Activated naive CD4-positive, alpha-beta T cell treated with Interleukin-2 at 50 U/mL for 16 hours (primary cell): ENCODE results near the gene TTC34.
"Not testable (repeated sequence)": the region's sequence is repeated elsewhere in the genome, so short reads cannot be mapped to it uniquely, and the experiment has no call there.

Experiments used
- DNase-seq: peaks from one replicate; pipeline ENCODE4 v3.0.0-alpha.2; 2020

The TTC34 gene

GRCh38 chr1:2657124-2657523 is 144.4 kb downstream of the TTC34 start:
- DNase-seq: not testable (repeated sequence)

- DNase-seq: not testable (repeated sequence)
Observed at GRCh38 chr1:2655598-2656434, 145.7 kb downstream of the TTC34 start.

- DNase-seq: not testable (repeated sequence)
Observed at GRCh38 chr1:2654443-2654948, 147.0 kb downstream of the TTC34 start.

- not testable (repeated sequence) for DNase-seq
Observed at GRCh38 chr1:2653741-2654442, 147.6 kb downstream of the TTC34 start.

GRCh38 chr1:2652926-2653571 is 148.4 kb downstream of the TTC34 start:
- DNase-seq: not testable (repeated sequence)

GRCh38 chr1:2652152-2652925 is 149.2 kb downstream of the TTC34 start:
- DNase-seq: not testable (repeated sequence)

- no peak for DNase-seq
Observed at GRCh38 chr1:2650967-2651645, 150.4 kb downstream of the TTC34 start.

- DNase-seq: no peak
Observed at GRCh38 chr1:2646837-2647236, 154.7 kb downstream of the TTC34 start.

GRCh38 chr1:2645776-2646175 is 155.7 kb downstream of the TTC34 start:
- DNase-seq: no peak

- no peak for DNase-seq
Observed at GRCh38 chr1:2645143-2645542, 156.3 kb downstream of the TTC34 start.

GRCh38 chr1:2644591-2645101 is 156.8 kb downstream of the TTC34 start:
- DNase-seq: no peak

- no peak for DNase-seq
Observed at GRCh38 chr1:2644171-2644570, 157.3 kb downstream of the TTC34 start.

GRCh38 chr1:2643414-2644077 is 157.9 kb downstream of the TTC34 start:
- DNase-seq: no peak

GRCh38 chr1:2642560-2643413 is 158.7 kb downstream of the TTC34 start:
- peak; percentile 95 for DNase-seq

- no peak for DNase-seq
Observed at GRCh38 chr1:2642131-2642559, 159.3 kb downstream of the TTC34 start.

GRCh38 chr1:2641381-2642130 is 159.9 kb downstream of the TTC34 start:
- no peak for DNase-seq

- no peak for DNase-seq
Observed at GRCh38 chr1:2640626-2641025, 160.9 kb downstream of the TTC34 start.

- DNase-seq: no peak
Observed at GRCh38 chr1:2639607-2640521, 161.6 kb downstream of the TTC34 start.
